Panc1 (cell line): ENCODE measurements around the gene STOM. TPM values are rescaled to one million over a fixed set of nuclear protein-coding genes. Genes with fewer than 3 reads are reported as not detected.

ENCODE experiments used
- ATAC-seq: fragments of 200-7000 bp; cut with Tn5 transposase; 2 replicates; pipeline ENCODE4 v1.9.1; 2020; ENCODE audit warnings: mild to moderate bottlenecking, moderate library complexity
- BruUV-seq: library from RNA; stranded (reverse); fragments of 400-500 nt; replicated peaks from 2 replicates; lab custom pipeline; 2021; lab: Mats Ljungman, UMichigan
- CTCF ChIA-PET: fragments of 300-600 bp; sonication (Branson Sonifier 250); formaldehyde crosslinking; loops from one replicate; lab custom pipeline; 2022; ENCODE audit warnings: antibody characterized with exemption; lab: Charles Lee
- POLR2A ChIA-PET: fragments of 300-600 bp; sonication (Branson Sonifier 250); formaldehyde crosslinking; loops from one replicate; lab custom pipeline; 2022; ENCODE audit warnings: antibody characterized with exemption; lab: Charles Lee
- DNase-seq: peaks from one replicate; pipeline ENCODE4 v3.0.0-alpha.2; 2010; ENCODE audit warnings: low read depth, low spot score
- H3K27ac ChIP-seq: 2 replicates; pipeline ENCODE4 v1.5.1; 2011; ENCODE audit warnings: mild to moderate bottlenecking, low read length, inconsistent platforms
- H3K27me3 ChIP-seq: fragments of 200-500 bp; sonication (Bioruptor generic); 2 replicates; pipeline ENCODE4 v1.6.0; 2014; ENCODE audit warnings: low read length, inconsistent platforms; ENCODE audit not compliant: control insufficient read depth, insufficient read depth
- H3K36me3 ChIP-seq: fragments of 200-500 bp; sonication (Bioruptor generic); 2 replicates; pipeline ENCODE4 v1.5.1; 2014; ENCODE audit warnings: inconsistent platforms, mild to moderate bottlenecking, low read length, moderate library complexity; ENCODE audit not compliant: control insufficient read depth, insufficient read depth
- H3K4me1 ChIP-seq: 2 replicates; pipeline ENCODE4 v1.5.1; 2011; ENCODE audit warnings: inconsistent platforms, mild to moderate bottlenecking, low read length, moderate library complexity; ENCODE audit not compliant: control insufficient read depth, insufficient read depth
- H3K4me3 ChIP-seq, 2 experiments: 2 replicates each; pipeline ENCODE4 v1.5.1; 2011 to 2012; ENCODE audit warnings: low read depth in 2 of 2, low read length in 2 of 2, mild to moderate bottlenecking in 2 of 2, inconsistent platforms in 1 of 2, moderate library complexity in 1 of 2
- H3K9me3 ChIP-seq: fragments of 200-500 bp; sonication (Bioruptor generic); 2 replicates; pipeline ENCODE4 v1.5.1; 2014; ENCODE audit warnings: low read depth, mild to moderate bottlenecking, inconsistent platforms, low read length, moderate library complexity; ENCODE audit not compliant: control insufficient read depth, insufficient read depth
- POLR2AphosphoS5 ChIP-seq: IDR thresholded peaks from 2 replicates; pipeline ENCODE4 v1.6.1; 2012; ENCODE audit warnings: mild to moderate bottlenecking, low read depth, low read length, moderate library complexity
- SIN3A ChIP-seq: IDR thresholded peaks from 2 replicates; pipeline ENCODE4 v1.6.1; 2012; ENCODE audit warnings: low read depth, mild to moderate bottlenecking, low read length, moderate library complexity, borderline replicate concordance; ENCODE audit not compliant: insufficient read depth
- TCF7L2 ChIP-seq: IDR thresholded peaks from 2 replicates; pipeline ENCODE4 v1.6.1; 2011; ENCODE audit warnings: mild to moderate bottlenecking, low read depth, low read length, inconsistent platforms
- in situ Hi-C: cut with HindIII; loops from 2 replicates; pipeline ENCODE4 v1.10.0; 2016; ENCODE audit warnings: low sequenced_read_pairs, low pct_unique_long_range_greater_than_20kb
- intact Hi-C: fragments of 100-400 bp; cut with micrococcal nuclease; formaldehyde crosslinking; loops from one replicate; pipeline ENCODE4 v1.10.0; 2022; ENCODE audit not compliant: unreplicated experiment
- total RNA-seq: library from RNA; stranded (reverse); gene quantifications from one replicate; pipeline ENCODE4 v1.2.1, GENCODE V29; 2021; ENCODE audit not compliant: unreplicated experiment
- TF ChIP-seq, protein P1 (sequence below): fragments of 450-650 bp; IDR thresholded peaks from 2 replicates; pipeline ENCODE4 v1.5.1; 2017; ENCODE audit warnings: mild to moderate bottlenecking
- TF ChIP-seq, protein P2 (sequence below), 2 experiments: IDR thresholded peaks; 2 replicates each; pipeline ENCODE4 v1.6.1; 2011 to 2012; ENCODE audit warnings: low read depth in 2 of 2, control low read depth in 1 of 2, low read length in 1 of 2, mild to moderate bottlenecking in 1 of 2, moderate library complexity in 1 of 2; ENCODE audit not compliant: insufficient read depth in 1 of 2

The STOM gene
- total RNA-seq, 1 experiment from 2014 or later: 81.2 TPM

DNA sequence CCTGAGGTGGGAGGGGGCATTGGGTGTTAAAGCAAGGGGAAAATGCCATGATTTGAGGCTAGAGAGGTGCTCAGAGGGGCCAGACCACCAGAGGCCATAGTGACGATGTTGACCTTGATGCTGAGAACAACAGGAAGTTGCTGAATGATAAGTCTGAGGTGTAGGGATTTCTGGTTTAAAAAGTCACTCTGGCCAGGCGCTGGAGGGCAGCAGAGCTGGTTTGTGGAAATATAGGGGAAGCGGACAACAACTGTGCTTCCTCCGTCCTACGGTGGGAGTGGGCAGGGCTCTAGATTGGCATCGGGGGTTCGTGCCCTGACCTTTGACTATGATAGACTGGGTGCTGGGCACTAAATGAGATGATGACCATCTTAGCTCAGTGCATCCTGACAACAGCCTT is 44.7 kb downstream of the STOM start:
- no TSS peak for BruUV-seq
- peaks cover 2% of the 10 kb centered on the region; the same call in 1 of the 2 replicates for H3K4me1 ChIP-seq
- no peak for TF ChIP-seq TCF7L2
- TF ChIP-seq, protein P1, sequence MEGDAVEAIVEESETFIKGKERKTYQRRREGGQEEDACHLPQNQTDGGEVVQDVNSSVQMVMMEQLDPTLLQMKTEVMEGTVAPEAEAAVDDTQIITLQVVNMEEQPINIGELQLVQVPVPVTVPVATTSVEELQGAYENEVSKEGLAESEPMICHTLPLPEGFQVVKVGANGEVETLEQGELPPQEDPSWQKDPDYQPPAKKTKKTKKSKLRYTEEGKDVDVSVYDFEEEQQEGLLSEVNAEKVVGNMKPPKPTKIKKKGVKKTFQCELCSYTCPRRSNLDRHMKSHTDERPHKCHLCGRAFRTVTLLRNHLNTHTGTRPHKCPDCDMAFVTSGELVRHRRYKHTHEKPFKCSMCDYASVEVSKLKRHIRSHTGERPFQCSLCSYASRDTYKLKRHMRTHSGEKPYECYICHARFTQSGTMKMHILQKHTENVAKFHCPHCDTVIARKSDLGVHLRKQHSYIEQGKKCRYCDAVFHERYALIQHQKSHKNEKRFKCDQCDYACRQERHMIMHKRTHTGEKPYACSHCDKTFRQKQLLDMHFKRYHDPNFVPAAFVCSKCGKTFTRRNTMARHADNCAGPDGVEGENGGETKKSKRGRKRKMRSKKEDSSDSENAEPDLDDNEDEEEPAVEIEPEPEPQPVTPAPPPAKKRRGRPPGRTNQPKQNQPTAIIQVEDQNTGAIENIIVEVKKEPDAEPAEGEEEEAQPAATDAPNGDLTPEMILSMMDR: no peak
- no peak for TF ChIP-seq SIN3A
- TF ChIP-seq, protein P2, sequence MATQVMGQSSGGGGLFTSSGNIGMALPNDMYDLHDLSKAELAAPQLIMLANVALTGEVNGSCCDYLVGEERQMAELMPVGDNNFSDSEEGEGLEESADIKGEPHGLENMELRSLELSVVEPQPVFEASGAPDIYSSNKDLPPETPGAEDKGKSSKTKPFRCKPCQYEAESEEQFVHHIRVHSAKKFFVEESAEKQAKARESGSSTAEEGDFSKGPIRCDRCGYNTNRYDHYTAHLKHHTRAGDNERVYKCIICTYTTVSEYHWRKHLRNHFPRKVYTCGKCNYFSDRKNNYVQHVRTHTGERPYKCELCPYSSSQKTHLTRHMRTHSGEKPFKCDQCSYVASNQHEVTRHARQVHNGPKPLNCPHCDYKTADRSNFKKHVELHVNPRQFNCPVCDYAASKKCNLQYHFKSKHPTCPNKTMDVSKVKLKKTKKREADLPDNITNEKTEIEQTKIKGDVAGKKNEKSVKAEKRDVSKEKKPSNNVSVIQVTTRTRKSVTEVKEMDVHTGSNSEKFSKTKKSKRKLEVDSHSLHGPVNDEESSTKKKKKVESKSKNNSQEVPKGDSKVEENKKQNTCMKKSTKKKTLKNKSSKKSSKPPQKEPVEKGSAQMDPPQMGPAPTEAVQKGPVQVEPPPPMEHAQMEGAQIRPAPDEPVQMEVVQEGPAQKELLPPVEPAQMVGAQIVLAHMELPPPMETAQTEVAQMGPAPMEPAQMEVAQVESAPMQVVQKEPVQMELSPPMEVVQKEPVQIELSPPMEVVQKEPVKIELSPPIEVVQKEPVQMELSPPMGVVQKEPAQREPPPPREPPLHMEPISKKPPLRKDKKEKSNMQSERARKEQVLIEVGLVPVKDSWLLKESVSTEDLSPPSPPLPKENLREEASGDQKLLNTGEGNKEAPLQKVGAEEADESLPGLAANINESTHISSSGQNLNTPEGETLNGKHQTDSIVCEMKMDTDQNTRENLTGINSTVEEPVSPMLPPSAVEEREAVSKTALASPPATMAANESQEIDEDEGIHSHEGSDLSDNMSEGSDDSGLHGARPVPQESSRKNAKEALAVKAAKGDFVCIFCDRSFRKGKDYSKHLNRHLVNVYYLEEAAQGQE (IDR thresholded peaks at IDR 0.05; ENCODE audit: insufficient read depth in 1 of 2, low read depth in 2 of 2, low read length in 1 of 2): no peak
- TF ChIP-seq POLR2AphosphoS5: no peak
- H3K36me3 ChIP-seq: peaks cover 10% of the 10 kb centered on the region
- H3K27me3 ChIP-seq: no peaks in the 10 kb centered on the region
- no peaks in the 10 kb centered on the region for H3K9me3 ChIP-seq
- no peak overlapping the region for H3K4me3 ChIP-seq
- H3K27ac ChIP-seq: no peak overlapping the region
- ChIA-PET CTCF (no interaction called here), POLR2A (no interaction called here)
- ATAC-seq (no peak), DNase-seq (no peak)
- in situ Hi-C loops (no loop called here), intact Hi-C loops (no loop called here)

DNA sequence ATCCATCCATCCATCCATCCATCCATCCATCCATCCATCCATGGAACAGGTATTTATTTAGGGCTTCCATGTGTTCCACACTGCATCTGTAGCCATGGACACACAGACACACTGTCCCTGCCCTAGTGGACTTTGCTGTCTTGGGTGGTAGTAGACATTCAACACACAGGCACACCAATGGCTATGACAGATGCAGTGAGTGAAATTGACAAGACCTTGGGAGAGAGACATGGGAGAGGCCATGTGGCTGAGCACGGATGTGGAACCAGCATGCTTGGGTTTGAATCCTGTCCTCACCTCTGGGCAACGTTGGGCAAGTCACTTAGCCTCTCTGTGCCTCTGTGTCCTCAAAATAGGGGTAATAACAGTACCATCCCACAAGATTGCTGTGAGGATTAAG is 45.3 kb downstream of the STOM start:
- DNase-seq: no peak
- ChIA-PET POLR2A (no interaction called here), CTCF (no interaction called here)
- Histone ChIP-seq H3K27ac (no peak overlapping the region), H3K27me3 (no peaks in the 10 kb centered on the region), H3K4me3 (no peak overlapping the region), H3K4me1 (peaks cover 5% of the 10 kb centered on the region; the same call in 1 of the 2 replicates), H3K9me3 (no peaks in the 10 kb centered on the region), H3K36me3 (peaks cover 10% of the 10 kb centered on the region)
- BruUV-seq: no TSS peak
- no peak for ATAC-seq
- in situ Hi-C loops (no loop called here), intact Hi-C loops (no loop called here)
- TF ChIP-seq TCF7L2 (no peak), SIN3A (no peak), POLR2AphosphoS5 (no peak)
- TF ChIP-seq, protein P2 (IDR thresholded peaks at IDR 0.05; ENCODE audit: insufficient read depth in 1 of 2, low read depth in 2 of 2, low read length in 1 of 2): no peak
- TF ChIP-seq, protein P1: no peak
